MM.1S (cell line): ENCODE data around the gene RHBDL2.
"Not testable (repeated sequence)": the region's sequence is repeated elsewhere in the genome, so short reads cannot be mapped to it uniquely, and the experiment has no call there.

Experiments used
- EZH2 ChIP-seq: fragments of 300-600 bp; sonication (generic); optimal IDR thresholded peaks from 2 replicates; pipeline ENCODE3; 2017; ENCODE audit warnings: low read depth, mild to moderate bottlenecking, antibody characterized with exemption, low read length, mixed read lengths
- EZH2phosphoT487 ChIP-seq: fragments of 300-600 bp; sonication (generic); IDR thresholded peaks from 2 replicates; pipeline ENCODE4 v1.6.1; 2018; ENCODE audit warnings: antibody characterized with exemption, low read length
- TF ChIP-seq, protein P1 (sequence below): fragments of 300-600 bp; sonication (generic); IDR thresholded peaks from 2 replicates; pipeline ENCODE4 v1.5.1; 2016; ENCODE audit warnings: antibody characterized with exemption, low read length, mixed read lengths

DNA sequence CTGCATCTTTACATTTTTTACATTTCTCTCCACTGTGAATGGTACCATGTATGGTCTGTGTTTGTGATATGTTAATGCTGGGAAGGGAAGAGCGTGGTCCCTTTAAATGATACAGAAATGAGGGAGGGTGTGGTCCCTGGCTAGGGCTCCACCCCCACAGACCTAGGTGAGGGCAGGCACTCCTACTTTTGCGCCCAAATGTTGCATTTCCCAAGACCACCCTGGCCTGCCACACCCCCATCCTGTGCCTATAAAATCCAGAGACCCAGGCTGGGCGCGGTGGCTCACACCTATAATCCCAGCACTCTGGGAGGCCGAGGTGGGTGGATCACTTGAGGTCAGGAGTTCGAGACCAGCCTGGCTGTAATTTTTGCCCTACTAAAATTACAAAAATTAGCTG is 31.5 kb upstream of the RHBDL2 start:
- TF ChIP-seq, protein P1, sequence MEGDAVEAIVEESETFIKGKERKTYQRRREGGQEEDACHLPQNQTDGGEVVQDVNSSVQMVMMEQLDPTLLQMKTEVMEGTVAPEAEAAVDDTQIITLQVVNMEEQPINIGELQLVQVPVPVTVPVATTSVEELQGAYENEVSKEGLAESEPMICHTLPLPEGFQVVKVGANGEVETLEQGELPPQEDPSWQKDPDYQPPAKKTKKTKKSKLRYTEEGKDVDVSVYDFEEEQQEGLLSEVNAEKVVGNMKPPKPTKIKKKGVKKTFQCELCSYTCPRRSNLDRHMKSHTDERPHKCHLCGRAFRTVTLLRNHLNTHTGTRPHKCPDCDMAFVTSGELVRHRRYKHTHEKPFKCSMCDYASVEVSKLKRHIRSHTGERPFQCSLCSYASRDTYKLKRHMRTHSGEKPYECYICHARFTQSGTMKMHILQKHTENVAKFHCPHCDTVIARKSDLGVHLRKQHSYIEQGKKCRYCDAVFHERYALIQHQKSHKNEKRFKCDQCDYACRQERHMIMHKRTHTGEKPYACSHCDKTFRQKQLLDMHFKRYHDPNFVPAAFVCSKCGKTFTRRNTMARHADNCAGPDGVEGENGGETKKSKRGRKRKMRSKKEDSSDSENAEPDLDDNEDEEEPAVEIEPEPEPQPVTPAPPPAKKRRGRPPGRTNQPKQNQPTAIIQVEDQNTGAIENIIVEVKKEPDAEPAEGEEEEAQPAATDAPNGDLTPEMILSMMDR: not testable (repeated sequence)
- not testable (repeated sequence) for TF ChIP-seq EZH2, EZH2phosphoT487
